GM12874 (cell line): ENCODE data around the gene MSANTD1.

Experiments
- CTCF ChIP-seq: IDR thresholded peaks from 2 replicates; pipeline ENCODE4 v1.5.1; 2011; ENCODE audit warnings: low read depth, mild to moderate bottlenecking, control low read depth, low read length, moderate library complexity; ENCODE audit not compliant: insufficient read depth

The MSANTD1 gene

GRCh38 chr4:3251691-3252479, 2.9 kb downstream of the MSANTD1 start:
- TF ChIP-seq CTCF, result no peak

GRCh38 chr4:3252480-3252828, 3.5 kb downstream of the MSANTD1 start:
- TF ChIP-seq CTCF, result no peak

GRCh38 chr4:3252831-3253641, 4.1 kb downstream of the MSANTD1 start:
- TF ChIP-seq CTCF, result no peak

- TF ChIP-seq CTCF, result no peak
These were observed 4.8 kb downstream of the MSANTD1 start for GRCh38 chr4:3253808-3254207.

GRCh38 chr4:3254302-3255131, 5.6 kb downstream of the MSANTD1 start:
- no peak for TF ChIP-seq CTCF

- TF ChIP-seq CTCF, result no peak
These were observed 6.7 kb downstream of the MSANTD1 start for GRCh38 chr4:3255611-3256186.
